ENCODE results near the gene FKBP14. TPM values are rescaled to one million over a fixed set of nuclear protein-coding genes. Genes with fewer than 3 reads are reported as not detected.

Gene FKBP14
- total RNA-seq, 1 donor from 2014 or later, result 13.8 TPM

DNA sequence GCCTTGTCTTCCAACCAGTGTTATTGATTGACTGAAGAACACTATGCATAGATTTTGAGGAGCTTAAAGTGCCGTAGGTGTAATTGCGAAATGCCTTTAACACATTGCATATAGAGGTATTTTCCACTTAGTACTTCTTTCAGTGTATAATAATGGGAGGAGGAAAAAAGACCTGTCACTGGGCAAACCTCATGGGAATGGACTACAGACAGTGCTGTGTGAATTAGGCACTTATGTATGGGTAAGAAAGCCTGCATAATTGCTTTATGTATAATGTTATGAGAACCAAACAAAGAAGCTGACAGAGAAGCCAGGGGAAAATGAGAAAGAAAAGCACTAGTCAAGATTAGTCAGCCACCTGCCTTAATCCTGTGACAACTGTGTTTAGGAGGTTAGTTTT is 24.5 kb downstream of the FKBP14 start:
- intact Hi-C loops (cut with DNase I), result no loop called here

DNA sequence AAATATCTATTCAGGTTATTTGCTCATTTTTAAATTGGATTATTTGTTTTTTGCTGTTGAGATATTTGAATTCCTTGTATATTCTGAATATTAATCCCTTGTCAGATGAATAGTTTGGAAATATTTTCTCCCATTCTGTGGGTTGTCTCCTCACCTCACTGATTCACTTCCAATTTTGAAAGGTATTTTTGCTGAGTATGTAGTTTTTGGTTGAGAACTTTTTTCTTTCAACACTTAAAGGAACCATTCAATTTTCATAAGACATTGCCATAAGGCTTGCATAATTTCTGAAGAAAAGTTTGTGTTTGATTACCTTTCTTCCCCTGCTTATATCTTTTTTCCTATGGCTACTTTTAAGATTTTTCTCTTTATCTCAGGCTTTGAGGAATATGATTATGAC is 28.0 kb downstream of the FKBP14 start:
- intact Hi-C loops (cut with DNase I), result no loop called here
- no peak for DNase-seq (ENCODE audit: low spot score)

More for the DNA sequence above, 24.5 kb downstream of the FKBP14 start:
- DNase-seq (ENCODE audit: low spot score), result no peak

DNA sequence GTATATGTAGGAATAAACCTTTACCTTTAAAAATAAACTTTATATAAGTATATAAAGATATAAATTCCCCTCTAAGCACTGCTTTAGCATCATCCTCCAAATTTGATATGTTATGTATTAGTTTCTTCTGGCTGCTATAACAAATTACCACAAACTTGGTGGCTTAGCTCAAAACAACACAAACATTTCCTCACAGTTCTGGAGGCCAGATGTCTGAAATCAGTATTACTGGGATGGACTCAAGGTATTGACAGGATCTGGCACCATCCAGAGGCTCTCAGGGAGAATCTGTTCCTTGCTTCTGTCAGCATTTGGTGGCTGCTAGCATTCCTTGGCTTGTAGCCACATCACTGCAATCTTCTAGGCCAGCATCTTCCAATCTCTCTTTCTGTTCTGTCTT is 30.2 kb downstream of the FKBP14 start:
- intact Hi-C loops (cut with DNase I), result no loop called here
- DNase-seq (ENCODE audit: low spot score), result no peak

DNA sequence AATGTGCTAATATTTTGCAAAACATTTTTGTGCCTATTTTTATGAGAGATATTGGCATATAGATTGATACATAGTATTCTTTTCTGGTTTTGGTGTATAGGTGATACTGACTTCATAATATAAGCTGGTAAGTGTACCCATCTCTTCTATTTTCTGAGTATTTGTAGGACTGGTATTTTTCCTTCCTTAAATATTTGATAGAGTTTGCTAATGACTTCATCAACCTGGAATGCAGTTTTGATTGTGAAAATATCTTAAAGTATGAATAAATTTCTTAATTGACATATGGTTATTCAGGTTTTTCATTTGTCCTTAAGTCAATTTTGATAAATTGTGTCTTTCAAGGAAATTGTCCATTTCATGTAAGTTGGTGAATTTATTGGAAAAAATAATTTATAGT is 30.9 kb downstream of the FKBP14 start:
- DNase-seq (ENCODE audit: low spot score), result no peak
- intact Hi-C loops (cut with DNase I), result no loop called here

DNA sequence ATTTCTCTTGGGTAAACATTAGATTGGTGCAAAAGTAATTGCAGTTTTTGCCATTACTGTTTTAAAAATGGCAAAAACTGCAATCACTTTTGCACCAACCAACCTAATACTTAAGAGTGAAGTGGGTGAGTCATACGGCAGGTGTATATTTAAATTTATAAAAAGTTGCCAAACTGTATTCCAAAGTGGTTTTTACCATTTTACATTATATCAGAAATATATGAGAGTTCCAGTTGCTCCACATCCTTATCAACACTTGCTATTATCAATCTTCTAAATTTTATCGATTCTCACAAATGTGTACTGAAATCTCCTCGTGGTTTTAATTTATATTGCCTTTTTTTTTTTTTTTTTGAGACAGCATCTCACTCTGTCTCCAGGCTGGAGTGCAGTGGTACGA is 33.4 kb downstream of the FKBP14 start:
- intact Hi-C loops (cut with DNase I), result no loop called here
- no peak for DNase-seq (ENCODE audit: low spot score)

DNA sequence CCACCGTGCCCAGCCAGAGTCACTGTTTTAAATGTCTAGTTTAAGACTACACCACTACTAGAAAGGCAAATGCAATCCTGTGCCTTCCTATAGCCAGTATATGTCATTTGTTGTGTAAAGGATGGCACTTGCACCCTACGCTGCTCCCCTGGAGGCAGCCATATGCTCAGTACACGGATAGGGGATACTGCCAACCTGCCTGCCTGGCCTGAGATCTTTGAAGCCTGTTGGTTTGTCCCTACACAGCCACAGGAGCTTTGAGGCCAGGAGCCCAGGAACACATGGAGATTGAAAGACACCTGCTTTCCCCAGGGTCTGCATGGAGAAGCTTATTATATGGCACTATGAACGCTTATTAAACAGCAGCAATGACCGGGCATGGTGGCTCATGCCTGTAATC is 34.6 kb downstream of the FKBP14 start:
- intact Hi-C loops (cut with DNase I), result no loop called here
- DNase-seq (ENCODE audit: low spot score), result no peak

DNA sequence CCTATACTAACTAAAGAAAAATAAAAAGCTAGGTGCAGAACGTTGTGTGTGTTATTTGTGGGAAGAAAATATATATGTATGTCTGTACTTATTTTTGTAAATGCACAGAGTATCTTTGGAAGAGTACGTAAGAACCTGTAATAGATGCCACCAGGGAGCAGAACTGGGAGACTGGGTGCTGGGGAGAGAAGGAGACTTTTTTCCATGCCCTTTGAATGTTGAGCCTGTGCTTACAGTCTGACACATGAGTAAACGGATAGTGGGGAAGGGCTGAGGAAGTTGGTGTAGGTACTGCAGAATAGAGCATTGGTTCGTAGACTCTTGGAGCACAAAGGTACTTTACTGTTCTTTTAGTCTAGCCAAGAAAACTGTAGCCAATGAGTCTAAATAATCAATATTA is 35.6 kb downstream of the FKBP14 start:
- no peak for DNase-seq (ENCODE audit: low spot score)
- intact Hi-C loops (cut with DNase I), result no loop called here

DNA sequence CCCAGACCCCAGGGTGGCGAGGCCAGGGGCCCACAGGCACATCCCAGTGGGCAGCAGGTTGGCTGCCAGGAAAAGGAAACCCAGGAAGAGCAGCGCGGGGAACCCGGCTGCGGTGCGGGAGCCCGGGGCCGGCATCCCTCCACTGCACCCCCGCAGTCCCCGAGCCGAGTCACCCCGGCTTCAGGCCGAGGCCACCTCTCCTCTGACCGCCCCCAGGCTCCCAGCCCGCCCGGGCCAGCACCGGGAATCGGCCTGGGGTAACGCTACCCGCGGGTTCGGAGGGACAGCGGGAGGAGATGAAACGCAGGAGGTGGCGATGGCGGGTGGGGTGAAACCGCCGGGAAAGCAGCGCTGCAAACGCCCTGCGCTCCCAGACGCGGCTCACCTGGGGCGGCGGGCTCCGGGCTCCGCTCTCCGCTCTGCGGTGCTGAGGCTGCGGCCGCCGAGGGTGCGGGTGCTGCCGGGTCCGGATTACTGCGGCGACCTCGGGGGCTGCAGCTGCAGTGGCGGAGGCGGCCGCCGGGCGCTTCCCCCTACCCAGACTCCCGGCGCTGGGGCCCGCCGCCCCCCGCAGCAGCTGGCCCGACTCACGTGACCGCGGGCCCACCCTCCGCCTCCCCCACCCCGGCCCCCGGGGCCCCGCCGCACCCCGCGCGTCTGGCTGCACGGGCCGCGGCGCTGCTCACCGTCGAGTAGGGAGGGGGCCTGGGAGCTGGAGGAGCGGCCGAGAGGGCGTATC is 37.1 kb downstream of the FKBP14 start, which contains the start of gene SCRN1:
TSS of gene SCRN1 (minus strand) at position 545 of the 739 bp plus-strand sequence. CDS start 20,734 bp downstream, outside the sequence.
- no peak for DNase-seq (ENCODE audit: low spot score)
- intact Hi-C loops (cut with DNase I), result loop anchor here (2.0 kb wide), 1 partner anchor 39 kb away; the partner anchor contains the start of gene PLEKHA8

DNA sequence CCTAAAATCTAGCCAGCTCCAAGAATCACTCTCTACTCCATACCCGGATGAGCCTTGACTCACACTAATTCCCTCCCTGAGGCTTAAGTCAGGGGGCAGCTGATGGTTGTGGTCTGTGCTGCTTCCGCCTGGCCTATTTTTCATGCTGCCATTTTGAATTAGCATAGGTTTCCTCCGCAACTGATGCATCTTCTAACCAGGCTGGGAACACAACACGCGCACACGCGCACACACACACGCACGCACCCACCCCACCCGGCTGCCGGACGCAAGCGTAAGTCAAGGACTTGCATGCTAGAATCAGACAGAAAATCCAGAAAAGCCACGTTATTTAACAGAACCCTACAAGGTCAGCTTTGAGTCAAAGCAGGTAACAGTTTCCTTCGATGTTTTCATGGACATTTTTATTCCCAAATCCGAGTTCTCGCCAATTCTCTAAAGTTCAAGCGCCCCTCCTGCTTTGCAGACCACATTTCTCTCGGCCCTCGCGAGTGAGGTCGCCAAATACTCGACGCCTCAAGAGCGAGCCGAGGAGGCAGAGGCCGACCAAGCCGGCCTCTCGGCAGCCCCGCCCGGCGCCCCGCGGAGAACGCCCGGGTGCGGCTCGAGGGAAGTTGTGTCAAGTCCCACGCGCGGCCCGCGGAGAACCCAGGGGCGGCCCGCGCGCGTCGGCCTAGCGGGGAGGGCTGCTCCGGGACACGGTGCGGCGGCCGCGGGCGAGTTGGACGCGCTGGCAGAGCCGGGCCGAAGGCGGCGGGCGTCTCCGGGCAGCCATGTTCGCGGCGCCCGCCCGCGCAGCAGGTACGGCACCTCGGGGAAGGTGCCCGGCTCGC is 37.9 kb downstream of the FKBP14 start:
- DNase-seq (ENCODE audit: low spot score), result peak; percentile 89
- intact Hi-C loops (cut with DNase I), result loop anchor here (2.0 kb wide), 1 partner anchor 40 kb away; the partner anchor contains the start of gene PLEKHA8

DNA sequence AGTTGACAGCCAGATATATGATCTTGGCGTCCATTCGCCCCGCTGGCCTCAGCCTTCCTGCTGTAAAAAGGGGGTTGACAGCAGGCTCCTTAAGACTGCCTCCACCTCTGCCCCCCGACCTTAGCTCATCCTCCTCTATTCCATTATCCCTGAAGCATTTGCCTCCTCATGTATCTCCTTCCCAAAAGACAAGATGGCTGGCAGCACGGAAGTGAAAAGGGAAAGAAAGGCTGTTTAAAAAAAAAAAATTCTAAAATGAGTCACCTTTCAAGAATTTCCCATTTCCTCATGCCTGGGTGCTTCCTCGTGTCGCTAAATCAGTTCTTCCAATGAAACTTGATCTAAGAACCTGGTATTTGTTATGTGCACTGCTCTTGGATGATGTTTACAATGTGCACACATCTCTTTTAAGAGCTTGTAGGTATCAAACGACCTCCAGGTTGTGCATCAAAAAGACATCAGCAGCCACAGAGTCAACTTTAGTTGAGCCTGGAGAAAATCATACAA is 38.6 kb downstream of the FKBP14 start:
- intact Hi-C loops (cut with DNase I), result loop anchor here (2.0 kb wide), 1 partner anchor 41 kb away; the partner anchor contains the start of gene PLEKHA8
- no peak for DNase-seq (ENCODE audit: low spot score)

DNA sequence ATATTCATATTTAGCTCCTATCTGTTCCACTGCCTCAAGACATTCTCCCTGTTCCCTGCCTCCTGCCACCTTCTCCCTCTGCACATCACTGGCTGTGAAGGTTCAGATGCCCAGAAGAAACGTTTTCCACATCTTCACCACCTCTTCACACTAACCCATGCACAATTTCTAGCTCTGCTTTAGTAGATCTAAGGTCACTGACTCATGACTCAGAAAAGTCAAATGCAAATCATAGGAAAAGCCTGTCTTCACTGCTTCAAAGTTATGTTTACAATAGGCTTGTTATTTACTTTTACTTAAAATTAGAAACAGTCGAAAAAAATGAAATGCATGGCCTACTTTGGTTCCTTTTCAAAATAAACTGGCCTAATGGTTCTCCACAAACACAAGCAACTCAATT is 39.4 kb downstream of the FKBP14 start:
- DNase-seq (ENCODE audit: low spot score), result no peak

DNA sequence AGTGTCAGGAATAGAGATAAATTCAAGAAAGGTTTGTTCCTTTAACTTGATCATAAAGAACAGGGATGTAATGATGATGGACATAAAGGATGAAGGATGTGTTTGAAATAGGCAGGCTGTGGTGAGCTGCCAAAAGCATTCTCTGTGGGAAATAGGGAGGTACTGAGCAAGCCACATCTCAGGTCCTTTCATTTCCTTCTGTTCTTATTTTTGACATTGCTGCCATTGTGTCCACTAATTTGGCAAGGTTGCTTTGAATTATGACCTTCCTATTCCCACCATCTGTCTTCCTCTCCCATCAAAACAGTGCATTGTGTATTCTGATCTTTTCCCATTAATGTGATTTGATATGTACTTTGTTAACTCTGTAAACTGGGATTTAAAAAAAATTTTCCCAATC is 46.4 kb downstream of the FKBP14 start:
- intact Hi-C loops (cut with DNase I), result no loop called here
- no peak for DNase-seq (ENCODE audit: low spot score)

More for the DNA sequence above, 39.4 kb downstream of the FKBP14 start:
- intact Hi-C loops (cut with DNase I), result no loop called here

DNA sequence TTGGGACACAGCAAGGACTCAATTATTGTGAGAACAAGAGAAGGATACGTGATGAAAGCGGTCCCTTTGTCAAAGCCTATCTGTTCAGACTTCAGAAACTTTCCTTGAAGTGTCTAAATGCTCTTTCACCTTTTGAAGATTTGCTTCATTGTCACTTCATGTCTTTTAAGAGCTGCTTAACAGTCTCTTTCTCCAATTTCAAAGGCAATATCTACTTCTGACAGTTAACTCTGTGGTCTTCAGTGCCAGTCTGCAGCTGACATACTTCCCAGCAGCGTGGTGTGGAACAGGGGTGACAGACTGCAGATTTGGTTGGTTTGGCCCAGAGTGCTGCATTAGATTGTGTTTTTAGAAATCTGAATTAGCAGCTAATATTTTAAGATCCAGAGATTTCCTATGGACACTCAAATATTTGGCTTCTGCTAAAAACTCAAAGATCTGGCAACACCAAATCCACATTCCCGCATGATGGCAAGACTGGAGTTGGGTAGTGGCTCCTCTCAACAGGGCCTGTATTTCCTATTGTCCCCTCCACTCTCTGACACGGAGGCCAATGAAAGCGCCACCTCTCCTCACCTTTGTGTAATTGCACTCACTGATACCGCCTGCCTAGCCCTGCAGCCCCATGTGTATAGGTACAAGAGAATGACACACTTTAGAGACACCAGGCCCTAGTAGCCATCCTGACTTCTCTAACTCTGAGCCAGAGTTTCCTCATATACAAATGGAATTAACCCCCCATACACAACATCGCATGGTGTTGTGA is 48.4 kb downstream of the FKBP14 start:
- no peak for DNase-seq (ENCODE audit: low spot score)
- intact Hi-C loops (cut with DNase I), result no loop called here

DNA sequence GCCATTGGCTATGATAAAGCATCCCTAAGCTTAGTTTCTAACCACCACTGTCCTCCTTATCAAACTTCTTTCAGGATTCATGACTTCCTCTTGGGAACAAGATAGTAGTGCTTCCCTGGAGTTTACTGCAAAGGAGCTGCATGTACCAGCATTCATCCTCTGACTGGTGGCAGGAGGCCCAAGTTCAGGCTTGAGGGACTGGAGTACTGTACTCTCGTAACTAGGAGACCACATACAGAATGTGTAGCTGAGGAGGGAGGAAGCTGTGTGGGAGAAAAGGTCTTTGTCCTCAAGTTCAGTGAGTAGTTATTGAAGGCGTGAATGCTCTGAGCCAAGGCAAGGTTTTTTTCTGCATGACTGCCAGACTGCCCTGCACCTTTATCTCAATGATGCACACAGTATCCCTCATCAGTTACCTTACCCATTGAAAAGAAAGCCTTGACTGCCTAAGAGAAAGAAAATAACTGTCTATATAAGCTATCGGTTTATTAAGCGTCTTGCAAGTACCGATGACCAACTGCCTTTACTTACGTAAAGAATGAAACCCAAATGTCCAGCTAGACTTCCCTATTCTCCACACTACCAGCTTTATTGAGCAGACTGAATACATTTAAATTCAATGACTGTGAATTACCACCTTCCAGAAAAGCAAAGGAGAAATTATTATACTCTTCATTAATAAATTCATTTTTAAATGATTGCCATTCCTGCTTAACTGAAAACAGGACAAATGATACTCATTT is 49.7 kb downstream of the FKBP14 start:
- DNase-seq (ENCODE audit: low spot score), result no peak
- intact Hi-C loops (cut with DNase I), result no loop called here

DNA sequence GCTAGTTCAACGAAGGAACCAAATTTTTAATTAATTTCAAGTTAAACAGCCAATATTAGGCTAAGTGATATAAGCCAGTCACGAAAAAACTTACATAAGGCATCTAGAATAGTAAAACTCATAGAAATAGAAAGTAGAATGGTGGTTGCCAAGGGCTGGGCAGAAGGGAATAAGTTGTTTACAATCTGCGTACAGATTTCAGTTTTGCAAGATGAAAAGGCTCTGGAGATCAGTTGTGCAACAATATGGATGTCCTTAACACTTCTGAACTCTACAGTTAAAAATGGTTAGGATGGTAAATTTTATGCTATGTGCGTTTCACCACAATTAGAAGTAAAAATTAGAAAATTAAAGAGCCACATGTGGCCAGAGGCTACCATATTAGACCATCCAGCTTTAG is 50.2 kb downstream of the FKBP14 start:
- DNase-seq (ENCODE audit: low spot score), result no peak
- intact Hi-C loops (cut with DNase I), result no loop called here

DNA sequence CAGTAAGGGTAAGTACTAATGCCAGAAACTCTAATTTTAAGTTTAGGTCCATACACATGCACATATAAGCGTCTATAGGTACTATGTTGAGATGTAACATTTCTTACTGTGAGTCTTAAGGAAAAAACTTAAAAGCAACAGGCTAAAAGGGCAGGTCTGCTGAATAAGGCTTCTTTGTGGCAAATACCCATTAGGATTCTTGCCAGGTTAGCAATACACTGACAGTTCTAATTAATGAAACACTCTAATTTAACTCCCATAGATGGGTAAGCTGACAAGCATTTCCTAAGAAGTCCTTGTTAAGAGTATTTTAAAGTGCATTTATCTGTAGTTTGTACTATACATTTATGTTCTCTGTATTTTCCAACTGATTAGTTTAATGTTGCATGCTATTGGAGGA is 50.9 kb downstream of the FKBP14 start:
- no peak for DNase-seq (ENCODE audit: low spot score)
- intact Hi-C loops (cut with DNase I), result no loop called here

DNA sequence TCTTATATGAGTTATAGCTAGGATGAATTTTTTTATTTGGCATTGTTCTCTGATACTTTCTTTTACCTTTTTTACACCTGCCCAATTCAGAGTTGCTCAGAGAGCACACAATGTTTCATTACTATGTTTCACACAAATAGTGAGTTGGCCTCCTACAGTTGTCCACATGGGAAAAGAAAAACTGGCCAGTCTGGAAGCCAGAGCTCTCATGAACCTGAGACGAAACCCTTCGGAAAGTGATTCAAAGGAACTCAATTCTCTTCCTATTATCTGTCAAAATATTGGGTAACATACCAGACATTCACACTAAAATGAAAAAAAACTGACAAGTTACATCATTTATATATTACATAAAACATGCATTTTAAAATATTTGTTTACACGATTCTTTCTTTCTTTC is 52.2 kb downstream of the FKBP14 start:
- intact Hi-C loops (cut with DNase I), result no loop called here
- no peak for DNase-seq (ENCODE audit: low spot score)

DNA sequence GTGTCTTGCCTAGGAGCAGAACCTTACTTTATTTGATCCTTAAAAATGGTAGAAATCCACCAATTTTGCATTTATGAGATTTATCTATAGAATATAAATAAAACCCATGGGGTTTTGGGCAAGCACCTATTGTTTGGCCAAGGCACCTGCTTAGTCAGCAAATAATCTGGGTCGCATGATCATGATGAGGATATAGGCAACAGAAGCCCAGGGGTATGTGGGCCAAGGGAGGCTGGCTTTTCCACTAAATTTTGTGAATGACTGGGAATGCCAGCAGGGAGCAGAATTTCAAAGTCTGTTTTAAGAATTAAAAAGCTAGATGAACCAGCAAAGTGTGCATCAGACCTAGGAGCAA is 54.2 kb downstream of the FKBP14 start:
- DNase-seq (ENCODE audit: low spot score), result no peak
- intact Hi-C loops (cut with DNase I), result no loop called here
